Brain pericyte (primary cell): ENCODE data around the gene LYPLA2.
"Not testable (repeated sequence)": the region's sequence is repeated elsewhere in the genome, so short reads cannot be mapped to it uniquely, and the experiment has no call there.

Experiments used
- DNase-seq: peaks from one replicate; pipeline ENCODE4 v3.0.0-alpha.2; 2012; ENCODE audit warnings: low read depth, low spot score

Gene LYPLA2

DNA sequence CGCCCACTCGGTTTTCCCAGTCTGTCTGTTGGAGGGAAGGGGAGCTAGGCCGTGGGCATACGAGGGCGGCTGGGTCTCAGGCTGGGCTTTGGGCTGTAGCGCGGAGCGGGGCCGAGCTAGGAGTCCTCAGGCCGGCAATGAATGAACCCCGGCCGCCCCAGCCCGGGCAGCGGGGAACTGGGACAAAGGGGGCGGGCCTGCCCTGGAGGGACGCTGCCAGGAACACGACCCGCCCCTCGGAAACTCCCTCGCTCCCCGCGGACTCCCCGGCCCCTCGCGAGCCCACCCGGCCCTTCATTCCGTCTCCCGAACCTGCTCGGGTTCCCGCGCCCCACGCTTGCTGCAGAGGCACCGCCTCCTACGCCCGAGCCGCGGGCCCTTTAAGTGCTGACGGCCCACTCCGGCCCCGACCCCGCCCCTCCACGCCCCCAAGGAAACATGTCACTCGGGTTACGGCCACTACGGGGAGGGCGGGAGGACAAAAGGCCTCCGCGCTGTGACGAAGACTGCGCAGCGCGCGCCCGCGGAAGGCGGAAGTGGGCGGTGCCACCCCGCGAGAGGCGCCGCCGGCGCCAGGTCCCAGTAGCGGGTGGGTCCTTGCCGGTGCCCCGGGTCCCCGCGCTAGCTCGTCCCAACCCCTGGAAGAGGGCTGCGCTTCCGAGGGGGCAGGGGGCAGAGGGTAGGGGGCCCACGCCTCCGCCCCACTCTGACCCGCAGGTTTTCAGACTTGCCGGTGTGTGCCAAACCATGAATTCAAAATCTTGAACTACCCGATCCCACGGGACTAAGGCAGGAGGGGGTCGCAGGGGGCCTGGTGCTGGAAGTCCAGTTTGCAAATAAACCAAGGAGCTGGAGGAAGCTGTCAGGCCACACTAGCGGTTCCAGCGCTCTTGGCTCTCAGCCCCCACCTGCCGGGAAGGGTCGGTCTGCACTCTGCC is 9.7 kb downstream of the LYPLA2 start, which contains the start of gene GALE:
TSS of gene GALE (minus strand) at position 355 of the 938 bp plus-strand sequence. CDS start 1,747 bp downstream, outside the sequence.
- DNase-seq = peak; percentile 75

DNA sequence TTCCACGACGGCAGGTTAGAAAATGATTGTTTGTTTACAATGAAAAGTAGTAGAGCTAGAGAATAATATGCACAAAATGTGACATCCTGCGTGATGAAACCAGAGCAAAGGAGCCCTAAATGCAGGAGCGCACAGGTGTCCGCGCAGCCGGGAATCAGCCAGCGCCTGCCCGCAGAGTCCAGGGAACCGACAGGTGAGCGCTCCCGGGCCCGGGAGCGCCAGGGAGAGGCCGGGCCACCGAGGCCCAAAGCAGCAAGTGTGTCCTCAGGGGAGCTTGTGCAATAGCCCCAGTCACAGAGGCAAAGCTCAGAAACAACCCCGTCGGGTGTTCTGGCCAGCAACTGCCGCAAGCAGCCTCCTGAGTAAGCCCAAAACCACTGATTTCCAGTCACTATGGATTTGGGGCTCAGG is 10.4 kb downstream of the LYPLA2 start:
- no peak for DNase-seq

DNA sequence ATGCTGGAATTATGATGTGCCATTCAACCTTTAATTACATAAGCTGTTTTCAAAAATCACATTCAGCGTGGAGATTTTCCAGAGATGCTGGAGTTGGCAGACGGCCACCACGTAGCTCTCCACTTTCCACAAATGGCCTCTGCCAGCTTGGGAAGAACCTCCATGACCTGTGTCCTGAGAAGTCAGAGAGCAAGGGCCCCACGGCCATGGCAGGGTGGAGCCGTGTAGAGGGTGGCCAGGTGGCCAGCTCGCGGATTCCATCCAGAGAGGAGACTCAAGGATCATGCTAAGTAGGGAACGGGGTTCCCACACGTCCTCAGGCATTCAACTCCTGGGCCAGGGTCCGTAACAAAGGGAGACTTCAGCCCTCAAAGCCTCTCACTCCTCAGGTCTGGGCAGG is 10.9 kb downstream of the LYPLA2 start:
- DNase-seq = no peak

DNA sequence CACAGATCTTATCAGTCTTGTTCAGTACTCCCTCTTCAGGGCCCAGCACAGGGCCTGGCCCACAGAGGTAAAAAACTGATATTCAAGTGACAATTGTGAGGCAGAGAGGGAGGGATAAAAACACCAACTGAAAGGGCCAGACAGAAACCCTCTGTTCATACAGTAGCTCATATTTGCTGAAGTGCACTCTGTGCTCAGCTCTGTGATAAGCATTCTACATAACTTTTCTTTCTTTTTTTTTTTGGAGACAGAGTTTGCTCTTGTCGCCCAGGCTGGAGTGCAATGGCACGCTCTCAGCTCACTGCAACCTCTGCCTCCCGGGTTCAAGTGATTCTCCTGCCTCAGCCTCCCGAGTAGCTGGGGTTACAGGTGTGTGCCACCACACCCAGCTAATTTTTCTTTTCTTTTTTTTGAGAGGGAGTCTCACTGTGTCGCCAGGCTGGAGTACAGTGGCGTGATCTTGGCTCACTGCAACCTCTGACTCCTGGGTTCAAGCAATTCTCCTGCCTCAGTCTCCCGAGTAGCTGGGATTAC is 11.9 kb downstream of the LYPLA2 start:
- not testable (repeated sequence) for DNase-seq

DNA sequence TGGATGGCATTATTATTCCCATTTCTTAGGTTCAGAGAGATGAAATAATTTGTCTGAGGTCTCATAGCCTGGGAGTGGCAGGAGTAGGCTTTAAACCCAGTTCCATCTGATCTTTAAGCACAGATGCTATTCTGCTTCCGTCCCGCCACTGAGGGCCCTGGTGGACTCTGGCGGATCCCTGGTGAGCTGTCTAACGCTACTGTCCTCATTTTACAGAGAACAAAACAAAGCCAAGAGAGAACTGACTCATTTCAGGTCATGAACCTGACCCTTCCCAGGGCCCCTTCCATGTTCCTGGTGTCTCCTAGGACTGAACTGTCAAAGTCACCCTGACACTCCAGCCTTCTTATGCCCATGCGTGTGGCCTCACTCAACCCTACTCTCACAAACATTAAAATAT is 12.7 kb downstream of the LYPLA2 start:
- no peak for DNase-seq

DNA sequence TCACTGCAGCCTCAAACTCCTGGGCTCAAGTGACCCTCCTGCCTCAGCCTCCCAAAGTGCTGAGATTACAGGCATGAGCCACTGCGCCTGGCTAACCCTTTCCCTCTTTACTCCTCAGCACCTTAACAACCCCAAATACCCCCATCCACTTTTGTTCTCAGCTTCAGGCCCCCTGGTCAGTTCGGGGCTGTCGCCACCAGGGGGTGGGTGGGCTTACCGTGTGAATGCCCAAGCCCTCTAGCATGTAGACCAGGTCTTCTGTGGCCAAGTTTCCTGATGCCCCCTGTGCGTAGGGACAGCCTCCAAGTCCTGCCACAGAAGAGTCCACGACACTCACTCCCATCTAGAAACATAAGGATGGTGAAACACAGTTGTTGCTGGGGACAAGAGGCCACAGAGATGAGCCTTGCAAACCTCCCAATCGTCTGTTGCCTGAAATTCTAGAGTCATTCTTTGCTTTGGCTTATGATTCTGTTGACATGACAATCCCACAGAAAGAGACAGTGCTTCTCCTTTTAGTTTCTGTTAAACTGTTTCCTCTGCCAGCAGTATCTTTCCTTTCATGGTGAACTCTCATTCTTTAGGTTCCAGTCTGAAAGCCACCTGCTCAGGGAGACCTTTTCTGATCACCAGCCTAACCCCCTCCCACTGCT is 13.4 kb downstream of the LYPLA2 start:
- DNase-seq = no peak

DNA sequence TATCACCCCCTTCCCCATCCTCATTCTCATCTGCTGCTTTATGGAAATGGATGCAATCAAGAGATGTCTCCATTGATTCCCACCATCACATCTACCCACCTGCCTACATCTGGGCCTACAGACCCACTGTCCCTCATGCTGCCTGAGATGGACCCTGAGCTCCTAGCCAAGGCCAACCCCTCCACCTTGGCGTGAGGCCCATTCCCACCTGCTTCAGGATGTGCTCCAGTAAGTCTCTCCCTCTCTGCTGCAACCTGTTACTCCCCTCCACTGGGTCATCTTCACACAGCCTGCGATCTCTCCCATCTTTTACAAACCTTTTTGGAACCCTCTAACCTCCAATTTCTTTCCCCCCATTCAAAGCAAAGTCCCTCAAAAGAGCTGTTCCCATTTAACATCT is 14.1 kb downstream of the LYPLA2 start:
- no peak for DNase-seq

DNA sequence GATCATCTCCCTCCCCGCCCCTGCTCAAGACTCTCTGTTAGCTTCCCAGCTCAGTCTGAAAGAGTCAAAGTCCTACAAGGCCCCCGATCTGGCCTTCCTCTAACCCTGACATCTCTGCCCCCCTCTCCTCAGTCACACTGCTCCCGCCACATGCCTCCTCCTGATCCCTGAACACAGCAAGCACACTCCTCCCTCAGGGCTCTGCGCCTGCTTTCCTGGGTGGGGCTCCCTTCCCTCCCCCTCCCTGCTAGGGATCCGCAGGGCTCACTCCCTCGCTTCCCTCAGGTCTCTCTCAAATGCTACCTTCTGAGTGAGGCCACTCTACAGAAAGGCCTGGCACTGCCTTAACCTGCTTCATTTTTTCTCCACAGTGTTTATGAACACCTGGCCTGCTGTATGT is 15.3 kb downstream of the LYPLA2 start:
- no peak for DNase-seq

DNA sequence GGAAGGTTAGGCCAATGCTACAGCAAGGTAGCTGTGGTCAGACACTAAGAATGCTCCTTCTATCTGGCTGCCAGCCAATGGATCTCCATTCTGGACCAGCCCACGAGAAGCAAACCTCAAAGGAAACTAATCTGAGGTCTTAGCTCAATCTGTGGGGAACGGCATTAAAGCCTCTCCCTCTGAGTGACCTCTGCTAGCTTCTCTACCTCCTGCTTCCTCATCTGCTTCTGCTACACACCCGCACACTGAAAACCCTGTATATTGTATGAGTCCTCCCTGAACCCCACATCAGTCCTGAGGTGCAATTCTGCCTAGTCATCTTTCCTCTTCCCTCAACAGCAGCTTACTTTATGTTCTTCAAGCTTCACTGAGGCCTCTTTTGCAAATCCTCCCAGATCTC is 16.5 kb downstream of the LYPLA2 start:
- DNase-seq = no peak

DNA sequence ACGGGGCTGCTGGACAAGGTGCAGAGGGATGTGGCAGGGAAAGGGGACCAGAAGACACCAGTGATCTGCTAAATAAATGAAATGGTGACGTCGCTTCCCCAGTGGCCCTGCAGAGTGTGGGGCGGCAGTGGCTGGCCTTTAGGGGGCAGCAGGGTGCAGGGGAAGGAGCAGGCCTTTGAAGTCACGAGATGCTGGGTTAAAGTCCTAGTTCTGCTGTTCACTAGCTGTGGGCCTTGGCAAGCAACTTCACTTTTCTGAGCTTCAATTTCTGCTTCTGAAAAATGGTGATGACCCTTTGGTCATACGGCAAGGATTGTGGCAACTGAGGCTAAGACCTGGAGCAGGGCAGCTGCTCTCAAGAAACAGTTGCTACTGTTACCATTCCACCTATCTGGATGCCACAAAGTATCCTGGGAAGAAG is 18.8 kb downstream of the LYPLA2 start:
- DNase-seq = no peak

DNA sequence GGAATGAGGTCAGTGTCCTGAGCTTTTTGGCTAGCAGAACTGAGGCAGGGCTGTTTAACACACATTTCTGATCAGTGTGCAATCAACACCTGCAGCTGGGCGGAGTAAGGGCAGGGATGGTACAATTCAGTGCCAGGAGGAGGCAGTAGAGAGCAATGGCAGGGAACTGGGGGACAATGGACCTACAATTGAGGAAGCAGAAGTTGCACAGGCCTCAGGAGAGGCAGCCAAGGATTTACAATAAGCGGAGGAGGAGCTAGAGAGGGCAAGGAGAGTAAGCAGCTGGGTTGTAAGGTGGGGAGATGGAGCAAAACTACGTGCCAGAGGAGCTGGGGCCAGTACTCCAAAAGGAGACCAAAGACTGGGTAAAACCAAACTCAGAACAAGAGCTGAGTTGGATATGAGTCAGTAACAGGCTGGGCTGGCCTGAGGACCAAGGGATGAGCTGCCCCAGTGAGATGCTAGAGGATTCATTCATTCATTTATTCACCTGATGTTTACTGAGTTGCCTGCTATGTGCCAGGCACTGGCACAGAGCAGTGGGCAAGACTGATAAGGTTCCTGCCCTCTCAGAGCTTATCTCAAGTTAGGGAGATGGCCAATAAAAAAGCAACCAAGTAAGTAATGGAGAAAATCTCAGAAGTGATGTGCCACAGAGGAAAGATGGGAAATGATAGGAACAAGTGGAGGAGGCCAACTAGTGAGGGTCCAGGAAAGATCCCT is 20.0 kb downstream of the LYPLA2 start:
- no peak for DNase-seq

DNA sequence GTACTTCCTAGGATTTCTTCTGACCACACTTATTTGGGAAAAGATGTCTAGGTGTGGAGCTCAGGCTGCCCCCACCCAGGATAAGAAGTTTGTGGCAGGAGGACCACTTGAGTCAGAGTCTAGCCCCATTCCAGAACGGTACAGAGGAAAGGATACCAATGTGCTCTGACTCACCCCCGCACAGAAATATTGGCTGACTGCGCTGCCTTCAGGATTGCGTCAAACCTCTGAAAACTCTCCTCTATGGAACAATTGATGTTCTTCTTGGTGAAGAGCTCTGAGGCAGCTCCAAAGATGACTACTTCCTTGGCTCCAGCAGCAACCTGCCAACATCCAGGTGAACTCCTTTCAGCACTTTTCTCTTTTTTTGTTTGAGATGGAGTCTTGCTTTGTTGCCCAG is 23.1 kb downstream of the LYPLA2 start:
- no peak for DNase-seq

DNA sequence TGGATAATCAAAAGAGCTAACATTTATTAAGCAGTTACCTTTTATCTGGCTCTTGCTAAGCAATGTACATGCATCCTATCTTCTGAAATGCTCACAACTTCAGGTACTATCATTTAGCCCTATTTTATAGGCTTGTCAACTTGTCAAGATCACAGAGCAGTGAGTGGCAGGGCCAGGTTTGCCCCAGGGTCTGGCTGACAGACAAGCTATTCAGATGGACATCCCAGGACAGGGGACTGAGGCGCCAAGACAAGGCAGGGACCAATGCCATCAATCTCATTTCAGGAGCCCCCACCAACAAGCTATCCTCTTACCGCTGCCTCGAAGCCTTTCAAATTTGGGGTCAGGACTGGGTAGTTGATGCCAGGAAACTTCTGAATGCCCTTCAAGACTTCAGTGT is 25.4 kb downstream of the LYPLA2 start:
- no peak for DNase-seq

DNA sequence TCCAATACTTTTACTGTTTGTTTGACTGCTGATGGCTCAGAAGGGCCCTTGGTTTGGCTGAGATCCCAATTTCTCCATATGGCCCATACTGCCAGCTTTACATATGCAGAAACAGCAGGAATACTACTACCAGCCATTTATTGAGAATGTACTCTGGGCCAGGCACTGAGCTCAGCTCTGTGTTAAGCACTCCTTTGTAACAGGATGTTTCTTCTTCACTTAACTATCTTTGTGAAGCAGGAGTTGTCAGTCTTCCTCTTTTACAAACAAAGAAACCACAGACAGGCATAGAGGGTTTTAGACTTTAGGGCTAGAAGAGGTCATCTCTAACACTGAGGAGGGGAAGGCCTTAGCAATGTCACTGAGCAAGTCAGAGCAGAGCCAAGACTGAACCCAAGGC is 26.0 kb downstream of the LYPLA2 start:
- DNase-seq = no peak

DNA sequence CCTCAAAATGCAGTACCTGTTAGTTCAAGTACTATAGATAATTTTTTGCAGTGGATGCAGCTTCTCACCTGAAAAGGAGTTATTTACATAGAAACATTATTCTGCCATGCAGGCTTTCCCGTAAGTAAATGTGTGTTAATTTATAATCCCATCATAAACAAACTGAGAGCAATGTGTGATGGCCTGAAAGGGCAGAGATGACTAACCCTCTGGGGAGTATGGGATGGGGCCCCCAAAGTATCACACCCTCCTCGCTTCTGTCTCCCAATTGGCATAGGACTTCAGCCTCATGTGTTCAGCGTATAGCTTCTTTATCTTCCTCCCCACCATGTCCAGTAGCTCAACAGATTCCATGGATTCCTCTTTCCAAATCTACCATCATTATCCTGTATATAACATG is 26.7 kb downstream of the LYPLA2 start:
- no peak for DNase-seq

DNA sequence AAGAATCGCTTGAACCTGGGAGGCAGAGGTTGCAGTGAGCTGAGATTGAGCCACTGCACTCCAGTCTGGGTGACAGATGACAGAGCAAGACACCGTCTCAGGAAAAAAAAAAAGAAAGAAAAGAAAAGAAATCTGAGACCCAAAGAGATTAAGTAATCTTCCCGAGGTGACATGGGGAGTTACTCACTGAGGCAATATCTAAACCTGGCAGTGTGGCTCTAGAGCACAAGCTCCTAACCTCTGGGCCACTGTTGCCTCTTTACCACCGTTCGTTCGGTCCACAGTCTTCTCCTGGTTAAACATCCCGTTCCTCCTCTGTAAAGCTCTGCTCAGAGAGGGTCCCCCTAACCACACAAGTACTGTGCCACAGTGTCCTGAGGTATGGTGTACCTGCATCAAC is 32.8 kb downstream of the LYPLA2 start:
- DNase-seq = no peak

DNA sequence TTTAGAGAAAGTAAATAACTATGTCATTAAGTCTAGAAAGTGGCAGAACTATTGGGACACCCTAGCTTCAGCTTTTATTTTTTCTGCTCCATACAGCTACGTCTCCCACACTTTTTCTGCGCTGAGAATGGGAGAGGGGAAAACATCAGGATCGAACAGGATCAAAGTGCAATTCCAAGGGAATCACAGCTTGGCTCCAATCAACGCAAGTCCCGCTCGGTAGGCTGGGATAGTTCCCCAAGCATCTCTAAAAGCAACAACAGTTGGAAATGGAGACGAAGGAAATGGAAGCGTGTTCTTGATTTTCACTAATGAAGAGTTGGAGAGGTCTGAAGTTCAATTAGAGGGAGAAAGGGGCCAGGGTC is 33.7 kb downstream of the LYPLA2 start:
- DNase-seq = no peak

DNA sequence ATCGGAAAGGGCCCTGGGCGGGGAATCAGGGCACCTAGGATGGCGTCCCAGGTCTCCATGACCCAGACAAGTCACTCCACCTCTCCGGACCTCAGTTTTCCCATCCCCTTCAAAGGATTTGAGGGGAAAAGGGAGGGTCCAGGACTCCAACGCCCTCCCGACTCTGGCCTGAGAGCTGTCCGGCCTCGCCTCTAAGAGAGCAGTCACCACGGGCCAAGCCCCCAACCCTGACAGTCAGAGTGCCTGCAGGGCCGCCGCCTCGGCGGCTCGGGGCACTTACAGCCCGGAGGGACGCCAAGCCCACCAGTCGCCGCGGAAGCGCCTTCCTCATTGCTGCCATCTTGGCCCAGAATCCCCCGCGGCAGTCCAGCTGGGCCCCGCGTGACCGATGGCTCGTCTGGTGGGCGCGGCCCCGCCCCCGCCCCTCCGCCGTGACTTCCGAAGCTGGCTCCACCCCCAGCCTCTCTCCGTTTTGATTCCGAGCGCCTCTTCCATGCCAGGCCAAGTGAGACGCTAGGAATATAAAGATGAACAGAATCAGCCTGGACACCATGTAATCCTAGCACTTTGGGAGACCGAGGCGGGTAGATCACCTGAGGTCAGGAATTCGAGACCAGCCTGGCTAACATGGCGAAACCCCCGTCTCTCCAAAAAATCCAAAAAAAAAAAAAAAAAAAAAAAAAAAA is 34.3 kb downstream of the LYPLA2 start, which contains the start of gene HMGCL:
TSS of gene HMGCL (minus strand) at position 354 of the 686 bp plus-strand sequence. CDS start at position 340, 14 bp downstream.
- DNase-seq = peak; percentile 63

DNA sequence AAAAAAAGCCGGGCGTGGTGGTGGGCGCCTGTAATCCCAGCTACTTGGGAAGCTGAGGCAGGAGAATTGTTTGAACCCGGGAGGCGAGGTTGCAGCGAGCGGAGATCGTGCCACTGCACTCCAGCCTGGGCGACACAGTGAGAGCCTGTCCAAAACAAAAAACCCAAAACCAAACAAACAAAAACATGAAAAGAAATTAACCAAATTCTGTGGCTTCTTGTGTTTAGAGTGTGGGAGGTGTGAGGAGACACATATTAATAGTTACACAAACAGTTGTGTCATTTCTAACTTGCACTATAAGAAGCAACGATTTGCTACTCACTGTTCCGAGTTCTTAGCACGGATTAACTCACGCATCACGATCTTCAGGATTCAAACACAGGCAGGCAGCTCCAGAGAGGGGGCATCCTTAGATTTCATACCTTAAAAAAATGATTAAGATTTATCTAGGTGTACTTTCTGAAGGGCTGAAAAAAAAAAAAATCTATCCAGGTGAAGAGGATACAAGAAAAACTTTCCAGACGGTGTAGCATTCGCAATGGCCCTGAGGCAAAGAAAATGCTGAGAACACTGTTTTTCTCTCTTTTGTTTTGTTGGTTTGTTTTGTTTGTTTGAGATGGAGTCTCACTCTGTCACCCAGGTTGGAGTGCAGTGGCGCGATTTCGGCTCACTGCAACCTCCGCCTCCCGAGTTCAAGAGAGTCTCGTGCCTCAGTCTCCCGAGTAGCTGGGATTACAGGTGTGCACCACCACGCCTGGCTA is 35.0 kb downstream of the LYPLA2 start:
- no peak for DNase-seq

DNA sequence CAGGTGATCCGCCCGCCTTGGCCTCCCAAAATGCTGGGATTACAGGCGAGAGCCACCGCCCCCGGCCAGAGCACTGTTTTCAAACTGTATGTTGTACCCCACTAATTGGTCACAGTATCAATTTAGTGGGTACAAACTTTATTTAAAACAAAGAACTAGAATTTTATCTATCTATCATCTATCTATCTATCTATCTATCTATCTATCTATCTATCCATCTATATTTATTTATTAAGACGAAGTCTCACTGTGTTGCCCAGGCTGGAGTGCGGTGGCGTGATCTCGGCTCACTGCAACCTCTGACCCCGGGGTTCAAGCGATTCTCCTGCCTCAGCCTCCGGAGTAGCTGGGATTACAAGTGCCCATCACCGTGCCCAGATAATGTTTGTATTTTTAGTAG is 35.6 kb downstream of the LYPLA2 start:
- DNase-seq = not testable (repeated sequence)

DNA sequence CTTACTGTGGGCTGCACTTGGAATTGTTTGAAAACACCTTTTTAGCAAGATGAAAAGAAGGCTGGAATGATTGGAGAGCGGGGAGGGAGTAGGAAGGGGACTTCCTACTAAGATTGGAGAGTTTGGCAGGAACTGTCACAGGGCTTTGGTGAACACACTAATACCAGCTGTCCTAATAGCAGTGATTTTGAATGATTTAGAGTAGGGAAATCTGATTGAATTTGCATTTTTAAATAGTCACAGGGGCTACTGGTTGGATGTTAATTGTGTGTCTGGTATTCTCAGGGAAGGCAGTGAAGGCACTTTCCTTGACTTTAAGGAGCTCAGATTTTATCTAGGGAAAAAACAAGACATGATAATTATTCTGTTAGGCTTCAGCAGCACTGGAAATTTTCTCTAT is 36.8 kb downstream of the LYPLA2 start:
- no peak for DNase-seq
